Peyer's patch (tissue), 4 donors: ENCODE measurements around the gene CLASP2. TPM values are rescaled to one million over a fixed set of nuclear protein-coding genes. Genes with fewer than 3 reads are reported as not detected.
A peak's percentile ranks its signal among the peaks of the same experiment; 100 is the strongest.

ENCODE experiments used
- DNase-seq, 3 donors: peaks; one replicate each; pipeline ENCODE4 v3.0.0-alpha.2; 2017 to 2019
- H3K27ac ChIP-seq, 4 donors: fragments of 200-600 bp; sonication (generic); one replicate each; pipeline ENCODE4 v1.5.1; 2016 to 2019
- H3K27me3 ChIP-seq, 2 donors: fragments of 200-600 bp; sonication (generic); one replicate each; pipeline ENCODE4 v1.5.1; 2019
- H3K36me3 ChIP-seq, 3 donors: fragments of 200-600 bp; sonication (generic); one replicate each; pipeline ENCODE4 v1.5.1; 2016 to 2019
- H3K4me1 ChIP-seq, 4 donors: fragments of 200-600 bp; sonication (generic); one replicate each; pipeline ENCODE4 v1.5.1; 2016 to 2019
- H3K4me3 ChIP-seq, 4 donors: fragments of 200-600 bp; sonication (generic); 1 replicate in 3 of 4; 2 replicates in 1 of 4; pipeline ENCODE4 v1.5.1; 2016 to 2019; ENCODE audit warnings: mild to moderate bottlenecking in 1 of 4
- H3K9me3 ChIP-seq, 4 donors: fragments of 200-600 bp; sonication (generic); one replicate each; pipeline ENCODE4 v1.5.1; 2016 to 2019; ENCODE audit warnings: mild to moderate bottlenecking in 1 of 4
- CTCF ChIP-seq, 6 experiments: fragments of 450-650 bp in 4 of 6; fragments of 200-600 bp in 2 of 6; sonication (generic) in 1 of 6; IDR thresholded peaks; one replicate each; pipeline ENCODE4 v1.5.1; 2017 to 2019; ENCODE audit warnings: antibody characterized with exemption in 6 of 6, mild to moderate bottlenecking in 3 of 6, moderate library complexity in 1 of 6
- POLR2A ChIP-seq, 2 donors: fragments of 450-650 bp; IDR thresholded peaks; one replicate each; pipeline ENCODE4 v1.5.1; 2017; ENCODE audit warnings: antibody characterized with exemption in 2 of 2, mild to moderate bottlenecking in 2 of 2, moderate library complexity in 2 of 2
- total RNA-seq, 4 donors: library from RNA; depleted of rRNA; stranded (reverse); fragments of >200 nt; gene quantifications; one replicate each; pipeline ENCODE4 v1.1.0, GENCODE V29; 2016

Gene CLASP2
- total RNA-seq, 4 donors from 2014 or later = 37.0 to 73.4 (median 66.4) TPM

- Histone ChIP-seq H3K36me3 (peaks cover 0 to 5% (median 0%) of the 10 kb centered on the region in 3 donors), H3K27ac (no peak overlapping the region)
Measured at GRCh38 chr3:33636125-33636850, 81.8 kb downstream of the CLASP2 start.

GRCh38 chr3:33634262-33634661 lies 83.8 kb downstream of the CLASP2 start:
- Histone ChIP-seq H3K27me3 (no peaks in the 10 kb centered on the region), H3K9me3 (no peaks in the 10 kb centered on the region), H3K36me3 (peaks cover 0 to 5% (median 0%) of the 10 kb centered on the region in 3 donors), H3K4me1 (peaks cover 0 to 7% (median 0%) of the 10 kb centered on the region in 4 donors), H3K4me3 (no peak overlapping the region), H3K27ac (no peak overlapping the region)
- no peak for DNase-seq
- TF ChIP-seq CTCF (IDR thresholded peaks at IDR 0.05) (no peak), POLR2A (IDR thresholded peaks at IDR 0.05) (no peak)

More at GRCh38 chr3:33636125-33636850, 81.8 kb downstream of the CLASP2 start:
- no peaks in the 10 kb centered on the region for H3K9me3 ChIP-seq
- no peak overlapping the region for H3K4me3 ChIP-seq
- H3K4me1 ChIP-seq = peaks cover 0 to 7% (median 0%) of the 10 kb centered on the region in 4 donors
- no peak for DNase-seq
- H3K27me3 ChIP-seq = no peaks in the 10 kb centered on the region
- TF ChIP-seq CTCF (IDR thresholded peaks at IDR 0.05) (peak in 5 of 6 experiments; percentile 46 to 63 (median 54)), POLR2A (IDR thresholded peaks at IDR 0.05) (no peak)

GRCh38 chr3:33629219-33629618 lies 88.8 kb downstream of the CLASP2 start:
- Histone ChIP-seq H3K27ac (no peak overlapping the region), H3K27me3 (no peaks in the 10 kb centered on the region), H3K4me1 (no peaks in the 10 kb centered on the region), H3K36me3 (no peaks in the 10 kb centered on the region), H3K9me3 (no peaks in the 10 kb centered on the region), H3K4me3 (no peak overlapping the region)
- DNase-seq = no peak
- no peak for TF ChIP-seq POLR2A (IDR thresholded peaks at IDR 0.05)
- TF ChIP-seq CTCF (IDR thresholded peaks at IDR 0.05) = no peak

GRCh38 chr3:33624756-33625155 lies 93.3 kb downstream of the CLASP2 start:
- H3K4me3 ChIP-seq = no peak overlapping the region
- H3K36me3 ChIP-seq = no peaks in the 10 kb centered on the region
- no peaks in the 10 kb centered on the region for H3K9me3 ChIP-seq
- no peaks in the 10 kb centered on the region for H3K27me3 ChIP-seq
- no peaks in the 10 kb centered on the region for H3K4me1 ChIP-seq
- H3K27ac ChIP-seq = no peak overlapping the region
- no peak for DNase-seq
- TF ChIP-seq CTCF (IDR thresholded peaks at IDR 0.05) (no peak), POLR2A (IDR thresholded peaks at IDR 0.05) (no peak)

GRCh38 chr3:33613041-33613440 lies 105.0 kb downstream of the CLASP2 start:
- no peak for DNase-seq
- no peaks in the 10 kb centered on the region for H3K4me1 ChIP-seq
- no peak for TF ChIP-seq CTCF (IDR thresholded peaks at IDR 0.05)
- TF ChIP-seq POLR2A (IDR thresholded peaks at IDR 0.05) = no peak
- peaks cover 0 to 3% (median 0%) of the 10 kb centered on the region in 3 donors for H3K36me3 ChIP-seq
- no peaks in the 10 kb centered on the region for H3K9me3 ChIP-seq
- no peaks in the 10 kb centered on the region for H3K27me3 ChIP-seq
- no peak overlapping the region for H3K27ac ChIP-seq
- no peak overlapping the region for H3K4me3 ChIP-seq
